ENCODE data around the gene BRMS1. TPM values are rescaled to one million over a fixed set of nuclear protein-coding genes. Genes with fewer than 3 reads are reported as not detected.

Gene BRMS1
- total RNA-seq, 1 experiment from 2014 or later, result 80.5 TPM

DNA sequence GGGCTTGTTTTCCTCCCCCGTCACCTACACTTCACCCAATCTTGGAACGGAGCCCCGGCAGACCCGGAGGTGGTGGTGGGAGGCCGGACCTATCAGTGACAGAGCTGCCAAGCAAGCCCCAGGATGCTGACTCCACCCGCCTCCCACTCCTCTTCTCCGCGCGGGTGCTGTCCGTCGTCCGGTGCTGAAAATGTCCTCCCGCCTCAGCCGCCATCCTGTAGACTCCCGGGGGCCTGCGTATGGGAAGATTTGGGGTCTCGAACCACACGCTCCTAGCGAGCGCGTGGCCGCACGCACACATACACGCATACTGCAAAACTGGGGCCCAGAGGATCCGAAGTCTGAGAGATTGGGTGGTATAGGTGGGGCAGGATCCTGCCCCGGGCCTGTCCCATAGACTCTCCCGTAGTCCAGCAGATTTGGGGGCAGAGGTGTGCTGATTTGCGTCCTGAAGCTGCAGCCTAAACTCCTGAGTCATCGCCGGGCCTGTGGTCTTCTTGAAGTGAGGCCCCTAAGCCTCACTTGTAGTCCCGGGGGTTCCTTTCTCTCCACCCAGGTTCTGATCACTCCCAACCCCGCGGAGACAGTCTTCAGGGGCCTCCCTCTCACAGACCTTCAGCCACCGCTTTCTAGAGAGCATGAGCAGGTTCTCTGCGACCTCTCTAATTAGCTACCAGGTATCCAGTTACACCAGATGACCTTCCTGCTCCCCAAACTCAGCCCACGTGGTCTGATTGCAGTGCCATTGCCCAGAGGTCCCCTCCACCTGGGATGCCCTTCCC is 55.2 kb downstream of the BRMS1 start:
- Histone ChIP-seq H3K4me3 (ENCODE audit: low read depth in 2 of 2, low read length in 2 of 2) (peak overlapping the region; percentile 83 to 86), H3K36me3 (ENCODE audit: control insufficient read depth, insufficient read depth, low read length) (no peaks in the 10 kb centered on the region; the same call in none of the 2 replicates), H3K4me1 (ENCODE audit: control insufficient read depth, insufficient read depth, low read length) (peaks cover 20% of the 10 kb centered on the region), H3K27ac (ENCODE audit: low read length) (peak overlapping the region; percentile 82), H3K27me3 (ENCODE audit: control insufficient read depth, insufficient read depth, low read length) (no peaks in the 10 kb centered on the region), H3K9me3 (ENCODE audit: control insufficient read depth, insufficient read depth, low read depth, low read length) (no peaks in the 10 kb centered on the region)
- TF ChIP-seq CTCF (IDR thresholded peaks at IDR 0.05) (no peak), SIN3A (IDR thresholded peaks at IDR 0.05; ENCODE audit: borderline replicate concordance, insufficient read depth, low read depth, low read length) (peak; percentile 97; the same call in 1 of the 2 replicates), TCF7L2 (IDR thresholded peaks at IDR 0.05; ENCODE audit: low read depth, low read length) (no peak), POLR2AphosphoS5 (IDR thresholded peaks at IDR 0.05; ENCODE audit: low read depth, low read length) (no peak), REST (IDR thresholded peaks at IDR 0.05; ENCODE audit: insufficient read depth in 1 of 2, low read depth in 2 of 2, low read length in 1 of 2) (peak; percentile 97 to 99)
- peak; percentile 42 for ATAC-seq
- in situ Hi-C loops (cut with HindIII; ENCODE audit: low pct_unique_long_range_greater_than_20kb, low sequenced_read_pairs), result no loop called here
- DNase-seq (ENCODE audit: low read depth, low spot score), result peak; percentile 24
- ChIA-PET CTCF (interaction anchor here (0.9 to 1.3 kb wide), 2 partner anchors 22 to 67 kb away, joined by 3 to 5 read pairs; no protein-coding TSS in a partner anchor), POLR2A (interaction anchor here (0.5 to 1.2 kb wide), 10 partner anchors 8 to 1147 kb away, joined by 4 to 9 read pairs (median 5); partner anchors contain the start of gene CNIH2)
- TSS peak; percentile 79 for BruUV-seq (replicated peaks)
- intact Hi-C loops (cut with micrococcal nuclease; ENCODE audit: unreplicated experiment), result no loop called here

DNA sequence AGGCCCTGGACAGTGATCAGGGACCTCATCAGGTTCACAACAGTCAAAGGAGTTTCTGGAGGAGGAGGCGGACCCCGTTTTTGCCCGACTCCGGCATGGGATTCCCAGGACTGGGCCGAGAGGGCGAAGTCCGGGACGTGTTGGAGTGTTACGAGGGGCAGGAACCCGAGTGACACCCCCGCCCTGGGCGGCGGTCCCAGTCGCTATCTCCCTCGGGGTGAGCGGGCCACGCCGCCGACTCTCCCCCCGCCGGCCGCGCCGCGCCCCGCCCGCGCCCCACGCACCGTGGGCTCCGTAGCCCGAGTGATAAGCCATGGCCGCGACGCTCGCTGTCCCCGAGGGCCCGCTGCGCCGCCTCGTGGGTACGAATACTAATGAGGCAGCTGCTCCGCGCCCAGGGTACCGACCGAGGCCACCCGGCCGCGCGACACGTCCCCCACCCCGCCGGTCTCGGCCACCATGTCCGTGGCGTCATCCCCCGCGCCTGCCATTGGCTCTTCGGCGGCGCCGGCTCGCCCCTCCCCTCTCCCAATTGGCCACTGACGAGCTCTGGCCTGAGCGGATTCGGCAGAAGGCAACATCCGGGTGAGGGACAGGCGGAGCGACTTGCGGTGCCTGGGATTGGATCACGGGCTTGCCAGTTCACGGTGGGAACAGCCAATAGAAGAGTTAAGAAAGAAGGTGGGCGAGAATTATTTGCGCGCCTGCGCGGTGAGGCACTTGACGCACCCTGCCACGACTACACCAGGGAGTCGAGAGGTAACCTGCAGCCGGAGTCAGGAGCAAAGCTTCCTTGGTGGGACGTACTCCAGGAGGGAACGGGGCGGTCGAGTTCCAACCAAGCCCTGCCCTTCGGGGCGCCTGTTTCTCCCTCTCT is 56.0 kb downstream of the BRMS1 start, which contains the start of gene YIF1A:
Gene YIF1A, minus strand, starts transcription at position 473 of the 877 bp plus-strand sequence. Its CDS starts 158 bp downstream, at position 315.
- Histone ChIP-seq H3K27ac (ENCODE audit: low read length) (peak within 1 kb of the TSS; percentile 98), H3K27me3 (ENCODE audit: control insufficient read depth, insufficient read depth, low read length) (no peaks in the 10 kb centered on the region), H3K4me3 (ENCODE audit: low read depth in 2 of 2, low read length in 2 of 2) (peak within 1 kb of the TSS; percentile 83 to 86), H3K9me3 (ENCODE audit: control insufficient read depth, insufficient read depth, low read depth, low read length) (no peaks in the 10 kb centered on the region), H3K36me3 (ENCODE audit: control insufficient read depth, insufficient read depth, low read length) (no peaks in the 10 kb centered on the region; the same call in none of the 2 replicates), H3K4me1 (ENCODE audit: control insufficient read depth, insufficient read depth, low read length) (peaks cover 25% of the 10 kb centered on the region)
- BruUV-seq (replicated peaks), result no TSS peak
- TF ChIP-seq SIN3A (IDR thresholded peaks at IDR 0.05; ENCODE audit: borderline replicate concordance, insufficient read depth, low read depth, low read length), result peak; percentile 90; the same call in 1 of the 2 replicates
- no peak for TF ChIP-seq REST (IDR thresholded peaks at IDR 0.05; ENCODE audit: insufficient read depth in 1 of 2, low read depth in 2 of 2, low read length in 1 of 2)
- TF ChIP-seq TCF7L2 (IDR thresholded peaks at IDR 0.05; ENCODE audit: low read depth, low read length), result no peak
- peak; percentile 87 for TF ChIP-seq POLR2AphosphoS5 (IDR thresholded peaks at IDR 0.05; ENCODE audit: low read depth, low read length)
- TF ChIP-seq CTCF (IDR thresholded peaks at IDR 0.05), result no peak
- in situ Hi-C loops (cut with HindIII; ENCODE audit: low pct_unique_long_range_greater_than_20kb, low sequenced_read_pairs) (no loop called here), intact Hi-C loops (cut with micrococcal nuclease; ENCODE audit: unreplicated experiment) (no loop called here)
- POLR2A ChIA-PET, result interaction anchor here (0.6 to 1.2 kb wide), 9 partner anchors 9 to 1146 kb away, joined by 4 to 9 read pairs (median 6); partner anchors contain the start of gene CNIH2
- ATAC-seq, result peak; percentile 94
- DNase-seq (ENCODE audit: low read depth, low spot score), result peak; percentile 99
- CTCF ChIA-PET, result interaction anchor here (0.6 to 1.3 kb wide), 3 partner anchors 23 to 87 kb away, joined by 3 to 5 read pairs (median 3); no protein-coding TSS in a partner anchor
